RPMI8226 (cell line): ENCODE data around the gene AKAP14.
A peak's percentile ranks its signal among the peaks of the same experiment; 100 is the strongest.
"Not testable (repeated sequence)": the region's sequence is repeated elsewhere in the genome, so short reads cannot be mapped to it uniquely, and the experiment has no call there.

Experiments
- DNase-seq: peaks from one replicate; pipeline ENCODE4 v3.0.0-alpha.2; 2015

Gene AKAP14

GRCh38 chrX:119935215-119935874 lies 39.7 kb downstream of the AKAP14 start:
- no peak for DNase-seq

- no peak for DNase-seq
These were observed 45.6 kb downstream of the AKAP14 start for GRCh38 chrX:119941336-119941735.

- no peak for DNase-seq
These were observed 46.6 kb downstream of the AKAP14 start for GRCh38 chrX:119942173-119942819.

- no peak for DNase-seq
These were observed 47.1 kb downstream of the AKAP14 start for GRCh38 chrX:119942831-119943184.

GRCh38 chrX:119943185-119943988 lies 47.7 kb downstream of the AKAP14 start, which contains the start of gene NKAP:
Gene NKAP, minus strand, starts transcription at chrX:119943751. Its CDS starts 146 bp downstream, at chrX:119943605.
- DNase-seq, result peak; percentile 87

- DNase-seq, result no peak
These were observed 49.8 kb downstream of the AKAP14 start for GRCh38 chrX:119945481-119945880.

GRCh38 chrX:119948381-119948780 lies 52.7 kb downstream of the AKAP14 start:
- no peak for DNase-seq

- DNase-seq, result no peak
These were observed 58.7 kb downstream of the AKAP14 start for GRCh38 chrX:119954374-119954773.

- DNase-seq, result not testable (repeated sequence)
These were observed 60.3 kb downstream of the AKAP14 start for GRCh38 chrX:119955807-119956570.

- no peak for DNase-seq
These were observed 64.9 kb downstream of the AKAP14 start for GRCh38 chrX:119960625-119961024.

GRCh38 chrX:119966837-119967236 lies 71.1 kb downstream of the AKAP14 start:
- DNase-seq, result not testable (repeated sequence)
